Smooth muscle cell (in vitro differentiated cells): ENCODE results near the gene PHLDA2. TPM values are rescaled to one million over a fixed set of nuclear protein-coding genes. Genes with fewer than 3 reads are reported as not detected.

ENCODE experiments used
- DNase-seq: peaks from one replicate; lab custom pipeline; 2025; ENCODE audit not compliant: unreplicated experiment; lab: John Stamatoyannopoulos, UW
- H2AFZ ChIP-seq: fragments of 200-600 bp; sonication (generic); 2 replicates; pipeline ENCODE4 v1.6.0; 2016; ENCODE audit warnings: antibody characterized with exemption, low read depth, mild to moderate bottlenecking
- H3F3A ChIP-seq: fragments of 200-600 bp; sonication (generic); 2 replicates; pipeline ENCODE4 v1.6.0; 2017; ENCODE audit warnings: antibody characterized with exemption, low read depth
- H3K27ac ChIP-seq: fragments of 200-600 bp; sonication (generic); 2 replicates; pipeline ENCODE4 v1.5.1; 2016; ENCODE audit warnings: low read depth, mild to moderate bottlenecking
- H3K27me3 ChIP-seq: fragments of 200-600 bp; sonication (generic); 2 replicates; pipeline ENCODE4 v1.6.1; 2016; ENCODE audit warnings: low read depth, mild to moderate bottlenecking
- H3K36me3 ChIP-seq: fragments of 200-600 bp; sonication (generic); 2 replicates; pipeline ENCODE4 v1.5.1; 2016; ENCODE audit warnings: low read depth
- H3K4me1 ChIP-seq: fragments of 200-600 bp; sonication (generic); 2 replicates; pipeline ENCODE4 v1.5.1; 2016; ENCODE audit warnings: low read depth
- H3K4me2 ChIP-seq: fragments of 200-600 bp; sonication (generic); 2 replicates; pipeline ENCODE4 v1.6.0; 2016; ENCODE audit warnings: mild to moderate bottlenecking
- H3K4me3 ChIP-seq: fragments of 200-600 bp; sonication (generic); 2 replicates; pipeline ENCODE4 v1.5.1; 2016; ENCODE audit warnings: mild to moderate bottlenecking
- H3K79me2 ChIP-seq: fragments of 200-600 bp; sonication (generic); 2 replicates; pipeline ENCODE4 v1.6.0; 2016; ENCODE audit warnings: low read depth, mild to moderate bottlenecking
- H3K9ac ChIP-seq: fragments of 200-600 bp; sonication (generic); 2 replicates; pipeline ENCODE4 v1.6.0; 2016; ENCODE audit warnings: low read depth
- H3K9me3 ChIP-seq: fragments of 200-600 bp; sonication (generic); replicated peaks from 2 replicates; pipeline ENCODE4 v1.5.1; 2016; ENCODE audit warnings: low read depth
- H4K20me1 ChIP-seq: fragments of 200-600 bp; sonication (generic); 2 replicates; pipeline ENCODE4 v1.6.0; 2016; ENCODE audit warnings: low read depth
- WGBS: methylation state at CpG from one replicate; pipeline ENCODE4 v1.1.7; 2016; ENCODE audit warnings: low lambda C conversion rate; 5-methylcytosine and 5-hydroxymethylcytosine counted together
- polyA plus RNA-seq: library from polyadenylated mRNA; unstranded; fragments of >200 nt; fragmentation: Nextera tagmentation; extraction: Ambion mirVana; gene quantifications from 2 replicates; pipeline ENCODE4 v1.2.1, GENCODE V29; 2016
- total RNA-seq: library from RNA; depleted of rRNA; stranded (reverse); fragments of >200 nt; gene quantifications from 2 replicates; pipeline ENCODE4 v1.2.3, GENCODE V29; 2014
- TF ChIP-seq, protein P1 (sequence below): fragments of 200-600 bp; sonication (generic); IDR thresholded peaks from 2 replicates; pipeline ENCODE4 v1.5.1; 2017; ENCODE audit warnings: borderline replicate concordance, mild to moderate bottlenecking, antibody characterized with exemption; ENCODE audit not compliant: insufficient read depth, poor library complexity, severe bottlenecking

PHLDA2 gene
- total and polyA plus RNA-seq, 2 experiments from 2014 or later: 11.0 to 89.3 TPM

DNA sequence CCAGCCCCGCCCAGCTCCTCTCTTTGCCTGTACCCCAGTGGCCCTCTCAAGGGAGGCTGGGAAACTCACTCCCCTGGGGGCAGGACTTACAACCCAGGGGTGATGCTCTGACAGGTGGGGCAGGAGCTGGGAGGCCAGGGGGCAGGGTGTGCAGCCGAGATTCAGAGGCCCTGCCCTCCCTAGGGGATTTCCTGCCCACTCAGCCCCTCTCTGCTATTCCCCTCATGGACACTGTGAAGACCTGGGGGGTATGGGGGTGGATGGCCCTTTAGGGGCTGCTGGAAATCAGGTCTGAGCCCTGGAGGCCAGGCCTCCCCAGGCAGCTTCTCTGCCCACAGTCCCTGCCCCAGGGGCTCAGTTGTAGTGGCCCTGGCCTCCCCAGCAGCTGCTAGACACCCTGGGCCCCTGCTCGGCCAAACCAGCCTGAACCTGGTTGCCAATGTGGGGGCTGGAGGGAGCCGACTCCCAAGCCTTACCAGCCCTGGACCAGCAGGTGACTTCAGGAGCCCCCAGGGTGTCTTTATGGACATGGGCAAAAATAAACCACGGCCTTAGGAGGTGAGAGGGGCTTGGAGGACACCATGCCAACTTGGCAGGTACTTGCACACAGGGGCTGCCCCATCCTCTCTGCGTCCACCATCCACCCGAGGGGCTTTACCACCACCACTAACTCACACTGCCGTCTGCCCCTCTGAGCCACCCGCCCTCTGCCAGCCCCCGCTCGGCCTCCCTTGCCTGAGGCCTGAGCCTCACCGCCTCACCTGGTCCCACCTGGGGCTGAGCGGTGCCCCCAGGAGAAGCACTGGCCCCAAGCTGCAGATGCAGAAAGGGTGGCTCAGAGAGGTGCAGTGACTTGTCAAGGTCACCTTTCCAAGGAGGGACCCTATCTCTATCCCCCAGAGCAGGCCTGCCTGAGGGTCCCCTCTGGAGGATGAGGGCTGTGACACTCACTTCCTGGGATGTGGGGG lies 2.8 kb upstream of the PHLDA2 start:
- Histone ChIP-seq H3K4me3 (no peak overlapping the region), H3K4me2 (no peak overlapping the region), H2AFZ (no peak overlapping the region), H3K9ac (no peak overlapping the region), H3K4me1 (peaks cover 6% of the 10 kb centered on the region), H3F3A (no peaks in the 10 kb centered on the region), H3K27me3 (no peaks in the 10 kb centered on the region), H3K36me3 (no peaks in the 10 kb centered on the region), H4K20me1 (peaks cover 18% of the 10 kb centered on the region), H3K79me2 (peaks cover 9% of the 10 kb centered on the region), H3K9me3 (no peaks in the 10 kb centered on the region), H3K27ac (peak overlapping the region; percentile 65)
- TF ChIP-seq, protein P1, sequence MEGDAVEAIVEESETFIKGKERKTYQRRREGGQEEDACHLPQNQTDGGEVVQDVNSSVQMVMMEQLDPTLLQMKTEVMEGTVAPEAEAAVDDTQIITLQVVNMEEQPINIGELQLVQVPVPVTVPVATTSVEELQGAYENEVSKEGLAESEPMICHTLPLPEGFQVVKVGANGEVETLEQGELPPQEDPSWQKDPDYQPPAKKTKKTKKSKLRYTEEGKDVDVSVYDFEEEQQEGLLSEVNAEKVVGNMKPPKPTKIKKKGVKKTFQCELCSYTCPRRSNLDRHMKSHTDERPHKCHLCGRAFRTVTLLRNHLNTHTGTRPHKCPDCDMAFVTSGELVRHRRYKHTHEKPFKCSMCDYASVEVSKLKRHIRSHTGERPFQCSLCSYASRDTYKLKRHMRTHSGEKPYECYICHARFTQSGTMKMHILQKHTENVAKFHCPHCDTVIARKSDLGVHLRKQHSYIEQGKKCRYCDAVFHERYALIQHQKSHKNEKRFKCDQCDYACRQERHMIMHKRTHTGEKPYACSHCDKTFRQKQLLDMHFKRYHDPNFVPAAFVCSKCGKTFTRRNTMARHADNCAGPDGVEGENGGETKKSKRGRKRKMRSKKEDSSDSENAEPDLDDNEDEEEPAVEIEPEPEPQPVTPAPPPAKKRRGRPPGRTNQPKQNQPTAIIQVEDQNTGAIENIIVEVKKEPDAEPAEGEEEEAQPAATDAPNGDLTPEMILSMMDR: no peak
- no peak for DNase-seq
- 83% methylated on average over 13 of the region's 13 CpGs for WGBS

DNA sequence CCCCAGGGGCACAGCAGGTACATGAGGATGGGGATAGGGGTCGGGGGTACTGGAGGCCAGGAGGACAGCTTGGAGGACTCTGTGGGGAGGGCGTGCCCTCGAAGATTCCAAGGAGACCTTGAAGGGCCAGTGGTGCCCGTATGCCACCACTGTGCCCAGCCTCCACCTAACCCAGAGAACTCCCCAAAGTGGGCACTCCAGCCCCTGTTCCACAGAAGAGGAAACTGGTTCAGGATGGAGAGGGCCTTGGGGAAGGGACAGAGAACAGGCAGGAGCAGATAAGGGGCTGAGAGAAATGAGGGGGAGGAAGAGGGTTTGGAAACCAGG lies 2.2 kb upstream of the PHLDA2 start:
- H3K27me3 ChIP-seq: no peaks in the 10 kb centered on the region
- TF ChIP-seq, protein P1: no peak
- WGBS: 80% methylated on average over 4 of the region's 4 CpGs

DNA sequence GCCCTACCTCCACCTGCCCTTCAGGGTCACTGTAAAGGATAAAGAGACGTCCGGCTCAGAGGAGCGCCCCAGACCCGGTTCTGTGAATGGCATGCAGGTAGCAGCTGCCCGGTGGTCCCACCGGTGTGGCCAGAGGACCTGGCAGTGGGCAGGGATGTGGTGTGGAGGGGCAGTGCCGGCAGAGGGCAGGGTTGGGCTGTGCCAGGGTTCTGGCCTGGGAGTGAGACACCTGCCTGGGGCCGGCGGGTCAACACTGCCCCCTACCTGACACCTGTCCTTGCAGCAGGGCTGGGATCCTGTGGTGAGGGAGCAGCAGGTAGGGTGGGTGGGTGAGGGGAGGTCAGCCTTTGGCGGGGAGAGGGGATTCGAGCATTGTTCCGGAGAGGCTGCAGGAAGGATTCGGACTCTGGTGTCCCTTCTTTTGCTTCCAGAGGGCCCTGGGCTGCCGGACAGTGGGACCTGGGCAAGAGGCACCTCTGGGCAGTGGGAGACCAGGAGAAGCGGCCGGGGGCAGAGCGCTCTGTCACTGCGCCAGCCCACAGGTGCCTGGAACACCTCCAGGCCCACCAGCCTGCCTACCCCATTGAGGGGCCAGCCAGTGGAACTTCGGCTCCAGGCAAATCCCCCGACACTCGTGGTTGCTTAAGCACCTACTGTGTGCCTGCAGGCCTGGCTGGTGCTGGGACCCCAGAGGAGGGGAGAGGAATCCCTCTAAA lies 1.6 kb upstream of the PHLDA2 start:
- H3K36me3 ChIP-seq: no peaks in the 10 kb centered on the region
- no peak for DNase-seq
- H3K9ac ChIP-seq: peak overlapping the region; percentile 74
- H3F3A ChIP-seq: no peaks in the 10 kb centered on the region
- H3K79me2 ChIP-seq: peaks cover 15% of the 10 kb centered on the region
- H3K27ac ChIP-seq: peak overlapping the region; percentile 81
- H3K9me3 ChIP-seq: no peaks in the 10 kb centered on the region
- WGBS: 47% methylated on average over 21 of the region's 21 CpGs
- peak overlapping the region; percentile 98 for H3K4me2 ChIP-seq
- H4K20me1 ChIP-seq: peaks cover 25% of the 10 kb centered on the region
- TF ChIP-seq, protein P1: peak; percentile 44
- peaks cover 6% of the 10 kb centered on the region for H3K4me1 ChIP-seq
- H2AFZ ChIP-seq: no peak overlapping the region
- H3K4me3 ChIP-seq: peak overlapping the region; percentile 78
- no peaks in the 10 kb centered on the region for H3K27me3 ChIP-seq

More for the DNA sequence above, 2.2 kb upstream of the PHLDA2 start:
- no peak overlapping the region for H3K27ac ChIP-seq
- DNase-seq: no peak
- peaks cover 24% of the 10 kb centered on the region for H4K20me1 ChIP-seq
- no peak overlapping the region for H3K4me2 ChIP-seq
- H2AFZ ChIP-seq: no peak overlapping the region
- H3K9ac ChIP-seq: no peak overlapping the region
- H3K36me3 ChIP-seq: no peaks in the 10 kb centered on the region
- peaks cover 6% of the 10 kb centered on the region for H3K4me1 ChIP-seq
- no peaks in the 10 kb centered on the region for H3K9me3 ChIP-seq
- H3K4me3 ChIP-seq: no peak overlapping the region
- no peaks in the 10 kb centered on the region for H3F3A ChIP-seq
- H3K79me2 ChIP-seq: peaks cover 14% of the 10 kb centered on the region
